Neuron (in vitro differentiated cells): ENCODE data around the gene ACBD4.

Experiments used
- H2AFZ ChIP-seq: one replicate; pipeline ENCODE4 v1.6.1; 2013; ENCODE audit warnings: low read depth, mild to moderate bottlenecking, inconsistent platforms, low read length, moderate library complexity
- H3K27me3 ChIP-seq: one replicate; pipeline ENCODE4 v1.6.1; 2013; ENCODE audit warnings: low read length; ENCODE audit not compliant: insufficient read depth
- H3K36me3 ChIP-seq: one replicate; pipeline ENCODE4 v1.6.1; 2013; ENCODE audit warnings: low read length; ENCODE audit not compliant: insufficient read depth
- H3K4me1 ChIP-seq: one replicate; pipeline ENCODE4 v1.6.1; 2013; ENCODE audit warnings: low read length; ENCODE audit not compliant: insufficient read depth
- H3K4me3 ChIP-seq: 2 replicates; pipeline ENCODE4 v1.5.1; 2013; ENCODE audit warnings: mild to moderate bottlenecking, low read length, moderate library complexity
- H3K9me3 ChIP-seq: one replicate; pipeline ENCODE4 v1.6.1; 2013; ENCODE audit warnings: low read length

The ACBD4 gene

DNA sequence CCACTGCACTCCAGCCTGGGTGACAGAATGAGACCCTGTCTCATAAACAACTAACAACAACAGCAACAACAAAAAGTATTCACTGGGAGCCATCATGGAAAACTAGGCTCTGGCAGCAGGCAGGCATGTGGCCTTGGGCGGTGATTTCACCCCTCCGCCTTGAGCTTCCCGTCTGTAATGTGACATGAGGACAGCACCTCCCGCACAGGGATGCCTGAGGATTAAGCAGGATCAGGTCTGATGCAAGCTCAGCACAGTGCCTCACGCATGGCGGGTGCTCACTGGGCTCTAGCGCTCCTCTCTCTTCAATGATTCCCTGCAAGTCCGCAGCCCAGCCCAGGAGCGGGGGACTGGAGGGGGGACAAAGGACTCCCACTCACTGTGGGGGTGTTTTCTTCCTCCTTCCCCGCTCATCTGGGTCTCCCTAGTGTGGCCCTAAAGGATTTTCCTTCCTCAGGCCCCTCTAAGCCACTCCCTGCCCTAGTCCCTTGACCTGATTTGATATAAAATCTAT, 6.0 kb upstream of the ACBD4 start:
- no peak overlapping the region for H3K4me3 ChIP-seq
- no peaks in the 10 kb centered on the region for H3K36me3 ChIP-seq
- no peaks in the 10 kb centered on the region for H3K27me3 ChIP-seq
- H2AFZ ChIP-seq = no peak overlapping the region
- H3K9me3 ChIP-seq = no peaks in the 10 kb centered on the region
- H3K4me1 ChIP-seq = peaks cover 26% of the 10 kb centered on the region

DNA sequence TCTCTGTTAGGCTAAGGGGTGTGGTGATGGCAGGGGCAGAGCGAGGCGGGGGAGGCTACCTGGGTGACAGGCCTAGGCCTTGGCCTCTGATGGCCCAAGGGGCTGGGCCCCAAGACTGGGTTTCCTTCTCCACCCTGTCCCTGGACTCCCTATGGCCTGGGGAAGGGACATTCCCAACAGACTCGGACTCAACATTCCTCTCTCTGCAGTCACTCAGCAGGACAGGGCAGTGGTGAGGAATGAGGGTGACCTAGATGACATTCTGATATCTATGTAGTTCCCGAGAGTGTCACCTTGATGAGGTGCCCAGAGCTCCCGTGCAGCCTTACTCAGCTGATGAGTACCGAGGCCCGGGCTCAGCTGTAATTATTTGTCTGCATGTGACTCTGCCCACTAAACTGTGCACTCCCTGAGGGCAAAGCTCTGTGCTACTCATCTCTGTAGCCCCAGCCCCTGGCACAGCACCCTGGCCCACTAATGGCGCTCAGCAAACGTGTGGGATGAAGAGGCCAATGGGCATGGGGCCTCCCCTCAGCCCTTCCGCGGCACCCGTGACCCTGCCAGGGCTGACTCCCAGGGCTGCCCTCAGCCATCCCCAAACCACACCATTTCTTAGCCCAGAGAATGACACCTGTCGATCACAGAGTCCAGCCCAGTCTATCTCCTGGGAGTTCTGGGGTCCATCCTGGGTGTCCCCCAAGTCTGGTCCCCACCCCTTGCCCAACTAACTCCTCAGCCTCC, 5.4 kb upstream of the ACBD4 start:
- H3K9me3 ChIP-seq = no peaks in the 10 kb centered on the region
- no peaks in the 10 kb centered on the region for H3K27me3 ChIP-seq
- H3K36me3 ChIP-seq = no peaks in the 10 kb centered on the region
- peaks cover 26% of the 10 kb centered on the region for H3K4me1 ChIP-seq
- no peak overlapping the region for H3K4me3 ChIP-seq
- H2AFZ ChIP-seq = no peak overlapping the region

DNA sequence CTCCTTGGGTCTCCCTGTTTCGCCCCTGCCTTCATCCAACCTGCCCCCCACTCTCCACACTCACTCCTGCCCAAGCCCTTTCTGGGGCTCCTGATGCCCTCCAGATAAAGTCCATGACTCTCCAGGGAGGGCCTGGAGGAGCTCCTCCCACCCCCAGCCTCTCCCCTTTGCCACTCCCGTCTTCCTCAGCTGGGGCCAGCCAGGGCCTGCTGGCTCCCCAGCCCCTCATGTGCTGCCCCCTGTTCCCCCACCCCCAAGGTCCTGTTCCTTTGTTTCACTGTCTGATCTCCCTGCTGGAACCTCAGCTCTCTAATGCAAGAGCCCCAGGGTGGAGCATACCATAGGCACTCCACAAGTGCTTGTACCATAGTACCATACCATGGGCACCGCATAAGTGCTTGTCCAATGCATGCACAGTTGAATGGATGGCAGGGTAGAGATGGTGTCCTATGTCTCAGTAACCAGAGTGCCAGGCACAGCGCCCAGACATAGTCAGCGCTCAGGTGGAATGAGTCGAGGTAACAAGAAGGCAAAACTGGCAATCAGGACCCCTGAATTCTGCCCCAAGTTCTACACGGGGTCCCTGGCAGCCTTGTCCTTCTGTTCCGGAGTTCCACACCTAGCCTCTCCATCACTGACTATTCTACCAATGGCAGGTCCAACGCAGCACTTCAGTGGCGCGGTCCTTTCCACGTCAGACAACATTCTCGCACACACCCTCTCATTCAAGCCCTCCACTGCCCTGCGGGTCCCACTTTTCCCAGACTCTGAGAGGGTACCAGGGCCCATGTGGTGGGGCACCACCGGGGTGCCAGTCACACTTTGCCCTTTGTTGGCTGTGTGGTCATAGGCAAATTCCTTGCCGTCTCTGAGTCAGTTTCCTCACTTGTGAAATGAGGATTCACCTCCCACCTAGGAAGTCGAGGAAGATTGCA, 4.5 kb upstream of the ACBD4 start:
- H3K4me3 ChIP-seq = no peak overlapping the region
- H3K9me3 ChIP-seq = no peaks in the 10 kb centered on the region
- no peaks in the 10 kb centered on the region for H3K27me3 ChIP-seq
- H2AFZ ChIP-seq = no peak overlapping the region
- H3K4me1 ChIP-seq = peaks cover 29% of the 10 kb centered on the region
- H3K36me3 ChIP-seq = no peaks in the 10 kb centered on the region

DNA sequence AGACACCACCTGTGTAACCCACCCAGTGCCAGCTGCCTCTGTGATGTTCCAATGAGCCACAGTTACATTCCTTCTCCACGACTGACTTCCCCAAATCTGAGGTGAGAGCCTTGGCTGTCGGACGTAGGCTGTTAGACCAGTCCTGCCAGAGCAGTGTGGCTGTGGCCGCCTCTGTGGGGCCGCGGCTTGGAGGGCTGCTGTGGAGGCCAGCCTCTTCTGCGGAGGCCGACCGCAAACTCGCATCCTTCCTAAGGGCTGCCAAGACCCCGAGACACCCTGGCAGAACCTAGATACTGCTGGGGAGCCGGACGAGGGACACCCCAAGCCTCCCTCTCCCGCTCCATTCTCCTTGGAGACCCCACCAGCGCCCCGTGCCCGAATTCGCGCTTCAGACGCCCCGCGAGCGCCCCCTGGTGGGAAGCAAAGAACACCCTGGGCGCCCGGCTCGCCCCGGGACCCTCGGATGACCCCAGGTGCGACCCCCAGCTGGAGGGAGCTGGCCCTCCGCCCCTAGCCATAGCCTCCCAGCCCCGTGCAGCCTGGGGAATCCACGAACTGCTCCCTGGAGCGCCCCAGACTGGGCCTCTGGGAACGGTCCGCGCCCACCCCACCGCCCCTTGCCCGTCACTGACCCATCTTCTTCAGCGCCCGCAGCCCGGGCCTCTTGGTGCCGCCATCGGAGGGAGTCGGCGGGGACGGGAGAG, 3.7 kb upstream of the ACBD4 start:
- peak overlapping the region; percentile 68 for H3K4me3 ChIP-seq
- no peaks in the 10 kb centered on the region for H3K9me3 ChIP-seq
- H3K36me3 ChIP-seq = no peaks in the 10 kb centered on the region
- H3K27me3 ChIP-seq = no peaks in the 10 kb centered on the region
- H3K4me1 ChIP-seq = peaks cover 36% of the 10 kb centered on the region
- peak overlapping the region; percentile 92 for H2AFZ ChIP-seq

DNA sequence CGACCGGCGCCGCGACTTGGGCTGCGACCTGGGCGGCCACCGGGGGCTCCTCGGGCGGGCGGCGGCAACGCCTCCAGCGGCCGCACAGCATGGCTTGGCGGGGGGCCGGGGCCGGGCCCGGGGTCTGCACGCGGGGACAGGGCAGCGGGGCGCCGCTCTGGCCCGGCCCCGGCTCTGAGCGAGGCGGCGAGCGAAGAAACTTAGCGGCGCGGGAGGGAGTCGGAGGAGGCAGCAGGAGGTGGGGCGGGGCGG, 3.2 kb upstream of the ACBD4 start, which contains the start of gene PLCD3:
TSS of gene PLCD3 (minus strand) at position 196 of the 252 bp plus-strand sequence. CDS start at position 91, 105 bp downstream.
- Histone ChIP-seq H2AFZ (peak within 1 kb of the TSS; percentile 93), H3K27me3 (no peaks in the 10 kb centered on the region), H3K4me1 (peaks cover 33% of the 10 kb centered on the region), H3K36me3 (no peaks in the 10 kb centered on the region), H3K4me3 (peak within 1 kb of the TSS; percentile 68), H3K9me3 (no peaks in the 10 kb centered on the region)

DNA sequence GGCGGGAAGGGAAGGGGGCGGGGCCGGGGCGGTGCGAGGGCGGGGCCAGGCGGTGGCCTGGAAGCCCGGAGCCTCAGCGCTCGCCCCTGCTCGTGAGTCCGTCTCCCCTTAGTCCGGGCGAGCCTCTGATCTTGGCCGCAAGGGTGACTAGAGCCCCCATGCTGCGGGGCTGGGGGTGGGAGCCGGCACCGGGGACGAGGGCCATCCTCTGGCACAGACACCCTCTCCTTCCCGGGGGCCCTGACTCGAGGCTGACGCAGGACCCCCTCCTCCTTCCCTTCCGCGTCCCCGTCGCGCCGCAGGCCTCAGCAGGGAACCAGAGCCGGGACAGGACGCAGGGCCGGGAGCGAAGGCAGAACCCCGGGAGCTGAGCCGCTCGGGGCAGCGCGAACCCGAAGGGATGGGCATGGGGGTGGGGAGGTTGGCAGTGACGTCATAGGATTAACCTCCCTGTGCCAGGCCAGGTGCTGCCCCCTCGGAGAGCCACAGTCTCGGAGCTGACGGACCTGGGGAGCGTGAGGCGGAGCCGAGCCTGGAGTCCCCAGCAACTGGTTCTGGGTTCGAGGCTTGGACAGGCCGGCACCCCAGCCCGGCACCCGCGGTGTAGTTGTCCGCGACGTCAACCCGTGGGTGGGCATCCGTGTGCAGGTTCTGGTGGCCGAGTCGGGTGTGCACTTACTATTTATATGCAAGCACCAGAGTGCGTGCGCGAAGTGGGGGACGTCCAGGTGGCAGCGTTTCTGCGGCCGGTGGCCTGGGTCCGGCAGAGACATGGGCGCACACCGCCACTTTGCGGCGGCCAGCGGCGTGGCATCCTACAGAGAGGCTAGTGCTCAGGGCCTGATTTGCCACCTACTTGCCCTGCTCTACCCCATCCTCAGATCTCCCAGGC, 2.7 kb upstream of the ACBD4 start:
- Histone ChIP-seq H3K27me3 (no peaks in the 10 kb centered on the region), H3K9me3 (no peaks in the 10 kb centered on the region), H3K36me3 (no peaks in the 10 kb centered on the region), H3K4me3 (peak overlapping the region; percentile 68), H3K4me1 (peaks cover 27% of the 10 kb centered on the region), H2AFZ (peak overlapping the region; percentile 93)

DNA sequence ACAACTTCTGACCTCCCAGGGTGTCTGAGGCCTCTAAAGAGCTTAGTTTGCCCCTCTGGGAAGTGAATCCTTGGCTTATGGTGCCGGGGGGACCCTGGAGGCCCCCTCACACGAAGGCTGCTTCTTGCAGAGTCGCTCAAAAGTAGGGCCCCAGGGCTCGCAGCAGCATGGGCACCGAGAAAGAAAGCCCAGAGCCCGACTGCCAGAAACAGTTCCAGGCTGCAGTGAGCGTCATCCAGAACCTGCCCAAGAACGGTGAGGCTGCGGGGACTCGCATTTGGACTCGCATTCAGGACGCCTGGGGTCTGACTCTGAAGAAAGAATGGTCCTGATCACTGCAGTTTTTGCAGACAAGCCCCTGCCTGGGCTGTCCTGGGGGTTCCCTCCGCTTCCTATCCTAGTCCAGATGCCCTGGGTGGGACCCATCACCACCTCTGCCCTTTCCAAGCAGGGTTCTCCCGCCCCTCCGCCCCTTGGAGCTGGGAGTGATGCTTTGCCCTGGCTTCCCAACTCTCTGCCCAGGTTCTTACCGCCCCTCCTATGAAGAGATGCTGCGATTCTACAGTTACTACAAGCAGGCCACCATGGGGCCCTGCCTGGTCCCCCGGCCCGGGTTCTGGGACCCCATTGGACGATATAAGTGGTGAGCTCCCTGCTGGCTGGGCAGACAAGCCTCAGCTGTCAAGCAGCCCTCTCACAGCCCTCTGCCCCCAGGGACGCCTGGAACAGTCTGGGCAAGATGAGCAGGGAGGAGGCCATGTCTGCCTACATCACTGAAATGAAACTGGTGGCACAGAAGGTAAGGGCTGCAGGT, 698 bp downstream of the ACBD4 start:
- no peaks in the 10 kb centered on the region for H3K36me3 ChIP-seq
- no peaks in the 10 kb centered on the region for H3K9me3 ChIP-seq
- H3K4me3 ChIP-seq = peak overlapping the region; percentile 50
- no peaks in the 10 kb centered on the region for H3K27me3 ChIP-seq
- H3K4me1 ChIP-seq = peaks cover 15% of the 10 kb centered on the region
- H2AFZ ChIP-seq = peak overlapping the region; percentile 57

DNA sequence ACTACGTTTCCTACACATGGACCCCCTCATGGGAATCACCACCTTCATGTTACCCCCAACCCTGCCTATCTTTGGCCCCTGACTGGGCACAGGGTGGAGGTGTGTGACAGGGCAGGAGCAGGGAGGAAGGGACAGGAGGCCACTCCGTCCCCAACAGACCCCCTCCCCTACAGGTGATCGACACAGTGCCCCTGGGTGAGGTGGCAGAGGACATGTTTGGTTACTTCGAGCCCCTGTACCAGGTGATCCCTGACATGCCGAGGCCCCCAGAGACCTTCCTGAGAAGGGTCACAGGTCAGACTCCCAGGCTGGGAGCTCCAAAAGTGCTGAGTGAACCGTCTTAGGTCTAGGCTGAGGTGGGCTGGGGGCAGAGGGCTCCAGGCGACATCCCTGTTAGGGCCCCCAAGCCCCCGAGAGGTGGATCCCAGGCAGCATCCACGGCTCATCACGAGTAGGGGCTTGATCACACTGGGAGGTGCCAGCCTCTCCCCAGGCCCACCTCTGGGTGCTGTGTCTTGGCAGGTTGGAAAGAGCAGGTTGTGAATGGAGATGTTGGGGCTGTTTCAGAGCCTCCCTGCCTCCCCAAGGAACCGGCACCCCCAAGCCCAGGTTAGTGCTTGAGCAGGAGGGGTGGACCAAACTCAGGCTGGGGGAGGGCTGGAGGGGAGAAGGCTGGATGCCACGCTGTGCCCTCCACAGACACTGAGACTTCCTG, 1.5 kb downstream of the ACBD4 start:
- peaks cover 15% of the 10 kb centered on the region for H3K4me1 ChIP-seq
- no peaks in the 10 kb centered on the region for H3K9me3 ChIP-seq
- H3K27me3 ChIP-seq = no peaks in the 10 kb centered on the region
- H3K36me3 ChIP-seq = no peaks in the 10 kb centered on the region
- no peak overlapping the region for H2AFZ ChIP-seq
- H3K4me3 ChIP-seq = no peak overlapping the region

DNA sequence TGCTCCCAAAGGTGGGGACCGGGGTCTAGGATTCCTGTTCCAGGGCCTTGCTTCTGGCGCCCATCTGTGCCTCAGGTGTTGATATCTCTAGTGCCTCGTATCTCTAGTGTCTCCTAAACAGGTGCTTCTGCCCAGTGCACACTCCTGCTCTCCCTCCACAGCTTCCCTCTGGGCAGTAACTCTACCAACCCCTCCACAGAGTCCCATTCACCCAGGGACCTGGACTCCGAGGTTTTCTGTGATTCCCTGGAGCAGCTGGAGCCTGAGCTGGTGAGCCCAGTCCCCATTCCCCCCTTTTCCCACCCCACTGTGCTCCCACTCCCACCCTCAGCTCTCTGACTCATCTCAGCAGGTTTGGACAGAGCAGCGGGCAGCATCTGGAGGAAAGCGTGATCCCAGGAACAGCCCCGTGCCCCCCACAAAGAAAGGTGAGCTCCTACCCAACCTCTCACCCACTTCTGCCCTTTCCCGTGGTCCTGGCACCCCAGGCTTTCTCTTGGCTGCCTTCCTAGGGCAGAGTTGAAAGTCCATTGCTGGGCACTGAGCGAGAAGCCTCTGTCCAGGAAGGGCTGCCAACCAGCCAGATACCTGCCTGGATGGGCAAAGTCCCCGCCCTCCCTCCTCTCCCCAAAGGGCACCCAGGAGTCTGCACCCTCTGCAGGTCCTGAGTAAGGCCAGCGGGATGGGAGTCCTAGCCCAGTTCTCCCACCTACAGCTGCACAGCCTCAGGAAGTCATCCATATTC, 2.2 kb downstream of the ACBD4 start:
- H3K9me3 ChIP-seq = no peaks in the 10 kb centered on the region
- no peak overlapping the region for H3K4me3 ChIP-seq

DNA sequence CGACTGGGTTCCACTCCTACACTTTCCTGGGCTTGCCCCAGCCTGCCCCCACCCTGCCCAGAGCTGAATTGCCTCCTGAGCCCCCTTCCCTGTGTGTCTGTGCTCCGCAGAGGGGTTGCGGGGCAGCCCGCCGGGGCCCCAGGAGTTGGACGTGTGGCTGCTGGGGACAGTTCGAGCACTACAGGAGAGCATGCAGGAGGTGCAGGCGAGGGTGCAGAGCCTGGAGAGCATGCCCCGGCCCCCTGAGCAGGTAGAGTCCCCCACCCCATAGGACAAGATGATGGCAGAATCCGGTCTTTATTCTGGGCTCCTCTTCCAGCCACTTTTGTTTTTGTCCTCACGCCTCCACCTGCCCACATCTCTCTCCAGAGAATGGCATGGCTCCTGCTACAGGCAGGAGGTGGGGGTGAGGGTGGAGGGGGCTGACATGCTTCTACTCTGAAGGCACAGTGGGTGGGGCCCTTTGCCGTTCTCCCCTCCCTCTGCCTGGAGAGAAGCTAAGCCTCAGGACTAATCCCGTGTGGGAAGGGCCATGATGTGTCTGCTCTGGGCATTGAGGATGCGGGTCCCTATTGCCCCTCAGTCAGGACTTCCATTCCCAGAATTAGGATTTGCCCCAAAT, 3.5 kb downstream of the ACBD4 start:
- peaks cover 15% of the 10 kb centered on the region for H3K4me1 ChIP-seq
- H3K36me3 ChIP-seq = no peaks in the 10 kb centered on the region
- no peak overlapping the region for H3K4me3 ChIP-seq
- no peak overlapping the region for H2AFZ ChIP-seq
- no peaks in the 10 kb centered on the region for H3K9me3 ChIP-seq
- no peaks in the 10 kb centered on the region for H3K27me3 ChIP-seq

More for the DNA sequence above, 2.2 kb downstream of the ACBD4 start:
- H3K36me3 ChIP-seq = no peaks in the 10 kb centered on the region
- H3K4me1 ChIP-seq = peaks cover 14% of the 10 kb centered on the region
- H2AFZ ChIP-seq = no peak overlapping the region
- H3K27me3 ChIP-seq = no peaks in the 10 kb centered on the region
